Prostate gland (tissue), 2 donors: ENCODE data around the gene POU3F1.

Experiments
- POLR2A ChIP-seq: fragments of 450-650 bp; IDR thresholded peaks from one replicate; pipeline ENCODE4 v1.6.1; 2016; ENCODE audit warnings: antibody characterized with exemption, mild to moderate bottlenecking
- POLR2AphosphoS5 ChIP-seq: sonication (generic); formaldehyde crosslinking; IDR thresholded peaks from one replicate; pipeline ENCODE4 v1.6.1; 2017; ENCODE audit warnings: antibody characterized with exemption
- TF ChIP-seq, protein P1 (sequence below), 4 experiments: fragments of 200-600 bp in 2 of 4; fragments of 450-650 bp in 2 of 4; sonication (generic) in 2 of 4; IDR thresholded peaks; 1 replicate in 3 of 4; 2 replicates in 1 of 4; pipeline ENCODE4 v1.5.1; 2016 to 2019; ENCODE audit warnings: antibody characterized with exemption in 4 of 4, mild to moderate bottlenecking in 2 of 4, moderate library complexity in 2 of 4

DNA sequence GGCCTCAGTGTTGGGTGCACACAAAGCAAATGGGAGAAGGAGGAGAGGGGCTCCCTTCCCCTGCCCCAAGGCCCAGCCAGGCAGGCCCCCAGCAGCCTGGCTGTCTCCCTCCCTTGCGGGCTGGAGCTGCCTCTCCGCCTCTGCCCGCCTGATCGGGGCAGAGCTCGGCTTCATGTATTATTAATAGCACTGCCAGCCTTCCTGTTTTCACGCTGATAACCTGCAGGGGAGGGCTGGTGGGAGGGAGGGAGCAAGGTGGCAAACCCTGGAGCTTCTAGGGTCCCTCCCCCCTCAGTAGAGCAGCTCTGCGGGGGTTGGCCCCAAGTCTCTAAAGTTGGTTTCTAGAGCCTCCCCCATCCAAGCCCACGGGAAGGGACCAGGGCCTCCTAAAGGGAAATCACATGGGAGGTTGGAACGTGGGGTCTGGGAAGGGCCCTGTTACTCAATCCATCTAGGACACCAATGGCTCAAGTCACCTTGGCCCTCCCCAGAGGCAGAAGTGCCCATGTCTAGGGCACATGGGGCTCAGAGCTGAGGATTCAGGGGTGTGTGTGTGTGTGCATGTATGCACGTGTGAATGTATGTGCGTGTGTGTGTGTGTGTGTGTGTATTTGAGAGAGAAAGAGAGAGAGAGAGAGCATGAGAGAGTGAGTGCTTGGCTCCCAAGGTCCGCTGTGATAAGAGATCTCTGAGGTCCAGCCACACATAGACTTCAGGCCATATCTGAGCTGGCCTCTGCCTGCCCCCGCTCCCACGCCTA lies 21.8 kb upstream of the POU3F1 start:
- TF ChIP-seq, protein P1, sequence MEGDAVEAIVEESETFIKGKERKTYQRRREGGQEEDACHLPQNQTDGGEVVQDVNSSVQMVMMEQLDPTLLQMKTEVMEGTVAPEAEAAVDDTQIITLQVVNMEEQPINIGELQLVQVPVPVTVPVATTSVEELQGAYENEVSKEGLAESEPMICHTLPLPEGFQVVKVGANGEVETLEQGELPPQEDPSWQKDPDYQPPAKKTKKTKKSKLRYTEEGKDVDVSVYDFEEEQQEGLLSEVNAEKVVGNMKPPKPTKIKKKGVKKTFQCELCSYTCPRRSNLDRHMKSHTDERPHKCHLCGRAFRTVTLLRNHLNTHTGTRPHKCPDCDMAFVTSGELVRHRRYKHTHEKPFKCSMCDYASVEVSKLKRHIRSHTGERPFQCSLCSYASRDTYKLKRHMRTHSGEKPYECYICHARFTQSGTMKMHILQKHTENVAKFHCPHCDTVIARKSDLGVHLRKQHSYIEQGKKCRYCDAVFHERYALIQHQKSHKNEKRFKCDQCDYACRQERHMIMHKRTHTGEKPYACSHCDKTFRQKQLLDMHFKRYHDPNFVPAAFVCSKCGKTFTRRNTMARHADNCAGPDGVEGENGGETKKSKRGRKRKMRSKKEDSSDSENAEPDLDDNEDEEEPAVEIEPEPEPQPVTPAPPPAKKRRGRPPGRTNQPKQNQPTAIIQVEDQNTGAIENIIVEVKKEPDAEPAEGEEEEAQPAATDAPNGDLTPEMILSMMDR (IDR thresholded peaks at IDR 0.05): no peak
- TF ChIP-seq POLR2A: no peak
- TF ChIP-seq POLR2AphosphoS5: no peak
